GM10248 (cell line): ENCODE results near the gene FCHO1.

Source experiments
- CTCF ChIA-PET: fragments of 300-600 bp; sonication (Branson Sonifier 250); formaldehyde crosslinking; extraction: SDS; loops from one replicate; lab custom pipeline; 2021; ENCODE audit warnings: antibody characterized with exemption; lab: Yijun Ruan, JAX
- POLR2A ChIA-PET: fragments of 350-650 bp; sonication (Branson Sonifier 250); formaldehyde crosslinking; extraction: SDS; loops from one replicate; lab custom pipeline; 2020; ENCODE audit warnings: antibody characterized with exemption; lab: Yijun Ruan, JAX
- DNase-seq: peaks from one replicate; pipeline ENCODE4 v3.0.0; 2012; ENCODE audit errors: extremely low spot score
- CTCF ChIP-seq: IDR thresholded peaks from 2 replicates; pipeline ENCODE4 v1.5.1; 2012; ENCODE audit warnings: mild to moderate bottlenecking, low read depth; ENCODE audit errors: extremely low read depth, missing control alignments, control extremely low read depth

FCHO1 gene

GRCh38 chr19:17751103-17751911, at the start of gene FCHO1:
TSS of gene FCHO1 (plus strand) at chr19:17751477. CDS start at chr19:17755165, 3,688 bp downstream.
- DNase-seq = peak; percentile 75
- TF ChIP-seq CTCF = no peak
- CTCF ChIA-PET = interaction anchor here (0.7 to 10.6 kb wide), 10 partner anchors 9 to 49 kb away, joined by 3 to 151 read pairs (median 4); no protein-coding TSS in a partner anchor
- POLR2A ChIA-PET = interaction anchor here (0.6 to 0.9 kb wide), 3 partner anchors 25 to 75 kb away, joined by 3 to 4 read pairs (median 3); no protein-coding TSS in a partner anchor

GRCh38 chr19:17703824-17704463, 47.3 kb upstream of the FCHO1 start:
- POLR2A ChIA-PET = no interaction called here
- peak; percentile 84 for DNase-seq
- peak; percentile 86 for TF ChIP-seq CTCF
- CTCF ChIA-PET = interaction anchor here (0.7 to 6.0 kb wide), 26 partner anchors 10 to 229 kb away, joined by 3 to 78 read pairs (median 5); partner anchors contain the start of genes CCDC124 and MAP1S

- no peak for DNase-seq
- CTCF ChIA-PET = interaction anchor here (0.9 to 6.0 kb wide), 7 partner anchors 9 to 291 kb away, joined by 3 to 78 read pairs (median 5); no protein-coding TSS in a partner anchor
- POLR2A ChIA-PET = no interaction called here
- no peak for TF ChIP-seq CTCF
These were observed 44.5 kb upstream of the FCHO1 start for GRCh38 chr19:17706750-17707181.

- no peak for TF ChIP-seq CTCF
- POLR2A ChIA-PET = no interaction called here
- no peak for DNase-seq
- CTCF ChIA-PET = no interaction called here
These were observed 39.4 kb upstream of the FCHO1 start for GRCh38 chr19:17711851-17712250.

- ChIA-PET CTCF (interaction anchor here (1.1 to 2.8 kb wide), 7 partner anchors 9 to 143 kb away, joined by 4 to 16 read pairs (median 5); partner anchors contain the start of gene RPL18A), POLR2A (no interaction called here)
- no peak for DNase-seq
- no peak for TF ChIP-seq CTCF
These were observed 34.9 kb upstream of the FCHO1 start for GRCh38 chr19:17716309-17716929.

GRCh38 chr19:17718550-17718946, 32.7 kb upstream of the FCHO1 start:
- POLR2A ChIA-PET = interaction anchor here (0.8 to 1.3 kb wide), 2 partner anchors 36 to 141 kb away, joined by 3 to 9 read pairs; no protein-coding TSS in a partner anchor

More at GRCh38 chr19:17718550-17718946, 32.7 kb upstream of the FCHO1 start:
- CTCF ChIA-PET = interaction anchor here (0.9 to 3.3 kb wide), 8 partner anchors 13 to 136 kb away, joined by 3 to 15 read pairs (median 4); no protein-coding TSS in a partner anchor
- no peak for DNase-seq
- no peak for TF ChIP-seq CTCF
